Thyroid gland (tissue), 4 donors: ENCODE measurements around the gene ATF7IP. TPM values are rescaled to one million over a fixed set of nuclear protein-coding genes. Genes with fewer than 3 reads are reported as not detected.

Source experiments
- DNase-seq, 2 donors: peaks; one replicate each; pipeline ENCODE4 v3.0.0-alpha.2; 2019
- H3K27ac ChIP-seq, 3 donors: fragments of 200-600 bp; sonication (generic); 1 replicate in 2 of 3; 2 replicates in 1 of 3; pipeline ENCODE4 v1.5.1; 2016 to 2019; ENCODE audit warnings: mild to moderate bottlenecking in 1 of 3, moderate library complexity in 1 of 3
- H3K27me3 ChIP-seq: fragments of 200-600 bp; sonication (generic); one replicate; pipeline ENCODE4 v1.5.1; 2019
- H3K36me3 ChIP-seq, 2 donors: fragments of 200-600 bp; sonication (generic); one replicate each; pipeline ENCODE4 v1.5.1; 2016 to 2019
- H3K4me1 ChIP-seq, 2 donors: fragments of 200-600 bp; sonication (generic); one replicate each; pipeline ENCODE4 v1.5.1; 2017 to 2019
- H3K4me3 ChIP-seq, 3 donors: fragments of 200-600 bp; sonication (generic); replicated peaks in 1 of 3; 1 replicate in 2 of 3; 2 replicates in 1 of 3; pipeline ENCODE4 v1.5.1; 2016; ENCODE audit warnings: mild to moderate bottlenecking in 1 of 3
- H3K9me3 ChIP-seq: fragments of 200-600 bp; sonication (generic); one replicate; pipeline ENCODE4 v1.5.1; 2017
- POLR2A ChIP-seq, 2 donors: fragments of 450-650 bp; IDR thresholded peaks; one replicate each; pipeline ENCODE4 v1.6.1; 2017; ENCODE audit warnings: antibody characterized with exemption in 2 of 2, mild to moderate bottlenecking in 2 of 2, moderate library complexity in 1 of 2
- WGBS, 2 donors: methylation state at CpG; one replicate each; pipeline ENCODE4 v1.1.5; 2017; 5-methylcytosine and 5-hydroxymethylcytosine counted together
- intact Hi-C: fragments of 100-400 bp; cut with DNase I; formaldehyde crosslinking; loops from one replicate; pipeline ENCODE4 v1.15.1; 2023
- total RNA-seq, 4 donors: library from RNA; depleted of rRNA; stranded (reverse); fragments of >200 nt; gene quantifications; one replicate each; pipeline ENCODE4 v1.2.3, GENCODE V29; 2016
- TF ChIP-seq, protein P1 (sequence below), 6 experiments: fragments of 200-600 bp in 3 of 6; fragments of 450-650 bp in 3 of 6; sonication (generic) in 3 of 6; IDR thresholded peaks; one replicate each; pipeline ENCODE4 v1.5.1; 2016 to 2019; ENCODE audit warnings: antibody characterized with exemption in 6 of 6, mild to moderate bottlenecking in 2 of 6, inconsistent platforms in 1 of 6, moderate library complexity in 1 of 6

Gene ATF7IP
- total RNA-seq, 4 donors from 2014 or later, result 64.4 to 87.2 (median 76.2) TPM

DNA sequence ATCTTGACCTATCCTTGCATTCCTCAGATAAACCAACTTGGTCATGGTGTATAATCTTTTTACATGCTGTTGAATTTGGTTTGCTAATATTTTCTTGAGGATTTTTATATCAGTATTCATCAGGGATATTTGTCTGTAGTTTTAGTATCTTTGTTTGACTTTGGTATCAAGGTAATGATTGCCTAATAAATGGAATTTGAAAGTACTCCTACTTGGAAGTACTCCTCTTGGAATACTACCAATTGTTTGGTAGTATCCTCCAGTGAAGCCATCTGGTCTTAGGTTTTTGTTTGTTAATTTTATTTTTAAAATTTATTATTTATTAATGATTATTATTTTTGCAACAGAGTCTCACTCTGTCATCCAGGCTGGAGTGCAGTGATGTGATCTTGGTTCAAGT is 85.0 kb downstream of the ATF7IP start:
- intact Hi-C loops, result no loop called here
- Histone ChIP-seq H3K9me3 (no peaks in the 10 kb centered on the region), H3K27ac (no peak overlapping the region), H3K27me3 (no peaks in the 10 kb centered on the region), H3K36me3 (peaks cover 10 to 12% of the 10 kb centered on the region in 2 donors), H3K4me3 (no peak overlapping the region), H3K4me1 (peaks cover 6 to 12% of the 10 kb centered on the region in 2 donors)
- DNase-seq, result no peak
- no peak for TF ChIP-seq POLR2A (IDR thresholded peaks at IDR 0.05)
- TF ChIP-seq, protein P1, sequence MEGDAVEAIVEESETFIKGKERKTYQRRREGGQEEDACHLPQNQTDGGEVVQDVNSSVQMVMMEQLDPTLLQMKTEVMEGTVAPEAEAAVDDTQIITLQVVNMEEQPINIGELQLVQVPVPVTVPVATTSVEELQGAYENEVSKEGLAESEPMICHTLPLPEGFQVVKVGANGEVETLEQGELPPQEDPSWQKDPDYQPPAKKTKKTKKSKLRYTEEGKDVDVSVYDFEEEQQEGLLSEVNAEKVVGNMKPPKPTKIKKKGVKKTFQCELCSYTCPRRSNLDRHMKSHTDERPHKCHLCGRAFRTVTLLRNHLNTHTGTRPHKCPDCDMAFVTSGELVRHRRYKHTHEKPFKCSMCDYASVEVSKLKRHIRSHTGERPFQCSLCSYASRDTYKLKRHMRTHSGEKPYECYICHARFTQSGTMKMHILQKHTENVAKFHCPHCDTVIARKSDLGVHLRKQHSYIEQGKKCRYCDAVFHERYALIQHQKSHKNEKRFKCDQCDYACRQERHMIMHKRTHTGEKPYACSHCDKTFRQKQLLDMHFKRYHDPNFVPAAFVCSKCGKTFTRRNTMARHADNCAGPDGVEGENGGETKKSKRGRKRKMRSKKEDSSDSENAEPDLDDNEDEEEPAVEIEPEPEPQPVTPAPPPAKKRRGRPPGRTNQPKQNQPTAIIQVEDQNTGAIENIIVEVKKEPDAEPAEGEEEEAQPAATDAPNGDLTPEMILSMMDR (IDR thresholded peaks at IDR 0.05), result no peak

DNA sequence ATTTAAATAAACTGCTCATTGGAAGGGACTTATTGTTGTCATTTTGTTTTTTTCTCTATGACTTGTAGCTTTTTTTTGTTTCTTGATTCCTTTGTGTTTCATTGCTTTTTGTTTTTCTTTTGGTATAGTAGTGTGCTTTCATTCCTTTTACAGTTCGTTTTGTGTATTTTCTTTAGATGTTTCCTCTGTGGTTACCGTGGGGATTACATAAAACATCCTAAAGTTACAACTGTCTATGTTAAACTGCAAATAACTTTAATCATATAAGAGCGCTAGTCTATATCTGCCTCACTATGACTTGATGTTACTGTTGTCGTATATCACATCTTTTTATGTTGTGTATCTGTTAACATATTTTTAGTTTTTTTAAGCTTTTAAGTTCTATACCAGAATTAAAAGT is 86.9 kb downstream of the ATF7IP start:
- peaks cover 10% of the 10 kb centered on the region in 2 donors for H3K36me3 ChIP-seq
- intact Hi-C loops, result no loop called here

DNA sequence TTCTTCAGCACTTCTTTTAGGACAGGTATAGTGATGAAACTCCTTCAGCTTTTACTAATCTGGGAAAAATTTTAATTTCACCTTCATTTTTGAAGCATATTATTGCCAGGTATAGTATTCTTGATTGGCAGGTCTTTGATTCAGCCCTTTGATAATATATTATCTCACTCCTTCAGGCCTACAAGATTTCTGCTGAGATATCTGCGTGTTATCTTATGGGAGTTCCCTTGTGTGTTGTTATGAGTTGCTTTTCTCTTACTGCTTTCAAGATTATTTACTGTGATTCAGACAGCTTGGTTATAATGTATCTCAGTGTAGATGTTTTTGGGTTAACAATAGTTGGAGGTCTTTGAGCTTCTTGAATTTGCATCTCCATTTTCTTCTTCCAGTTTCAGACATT is 87.4 kb downstream of the ATF7IP start:
- H3K27me3 ChIP-seq, result no peaks in the 10 kb centered on the region
- no peak for DNase-seq
- no peak for TF ChIP-seq POLR2A (IDR thresholded peaks at IDR 0.05)
- TF ChIP-seq, protein P1 (IDR thresholded peaks at IDR 0.05), result no peak
- no peak overlapping the region for H3K4me3 ChIP-seq
- H3K4me1 ChIP-seq, result peaks cover 6 to 12% of the 10 kb centered on the region in 2 donors
- intact Hi-C loops, result no loop called here
- H3K27ac ChIP-seq, result no peak overlapping the region
- peaks cover 4 to 10% of the 10 kb centered on the region in 2 donors for H3K36me3 ChIP-seq
- WGBS, 2 donors, result 94 to 98% methylated on average over 1 of the region's 1 CpG
- no peaks in the 10 kb centered on the region for H3K9me3 ChIP-seq

More for the DNA sequence above, 86.9 kb downstream of the ATF7IP start:
- no peak overlapping the region for H3K4me3 ChIP-seq
- H3K4me1 ChIP-seq, result peaks cover 6 to 12% of the 10 kb centered on the region in 2 donors
- H3K9me3 ChIP-seq, result no peaks in the 10 kb centered on the region
- no peaks in the 10 kb centered on the region for H3K27me3 ChIP-seq
- H3K27ac ChIP-seq, result no peak overlapping the region
- WGBS, 2 donors, result 82 to 86% methylated on average over 4 of the region's 4 CpGs
- TF ChIP-seq, protein P1 (IDR thresholded peaks at IDR 0.05), result no peak
- no peak for TF ChIP-seq POLR2A (IDR thresholded peaks at IDR 0.05)
- DNase-seq, result no peak

DNA sequence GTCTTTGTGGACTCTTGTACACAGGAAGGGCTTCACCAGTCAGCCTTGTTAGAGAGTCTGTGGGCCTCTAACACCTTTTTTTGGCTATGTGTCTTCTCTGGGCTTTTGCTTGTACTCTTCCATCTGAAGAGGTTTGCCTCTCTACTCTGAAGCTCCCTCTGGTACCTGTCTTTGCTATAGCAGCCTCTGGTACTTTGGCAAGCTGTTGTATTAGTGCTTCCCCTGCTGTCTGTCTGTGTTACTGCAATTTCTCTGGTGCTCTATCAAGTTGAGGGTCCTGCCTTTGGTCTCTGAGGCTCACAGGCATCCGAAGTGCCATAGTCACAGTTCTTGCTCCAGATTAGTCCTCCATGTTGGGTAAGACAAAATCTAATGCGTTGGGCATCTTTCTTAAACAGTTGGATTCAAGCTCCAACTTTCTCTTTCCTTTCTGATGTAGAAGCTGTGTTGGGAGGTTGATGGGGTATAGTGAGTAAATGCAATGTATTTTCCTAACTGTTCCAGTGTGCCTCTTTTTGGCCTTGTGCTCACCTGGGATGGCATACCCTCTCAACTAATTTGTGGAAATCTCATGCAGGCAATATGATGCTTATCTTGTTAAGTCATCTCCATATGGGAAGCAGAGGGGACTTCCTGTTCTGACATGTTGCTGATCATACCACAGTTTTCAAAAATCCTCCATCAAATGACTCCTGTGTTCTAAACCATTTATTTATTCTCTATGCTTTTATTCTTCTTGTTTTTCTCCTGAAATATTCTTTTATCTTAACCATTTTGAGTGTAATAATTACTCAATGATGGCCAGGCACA is 88.8 kb downstream of the ATF7IP start:
- intact Hi-C loops, result no loop called here
- no peaks in the 10 kb centered on the region for H3K9me3 ChIP-seq
- TF ChIP-seq, protein P1 (IDR thresholded peaks at IDR 0.05), result peak in 4 of 6 experiments; percentile 17 to 47 (median 30)
- no peak for TF ChIP-seq POLR2A (IDR thresholded peaks at IDR 0.05)
- H3K4me1 ChIP-seq, result peaks cover 6 to 12% of the 10 kb centered on the region in 2 donors
- no peak overlapping the region for H3K27ac ChIP-seq
- no peaks in the 10 kb centered on the region for H3K27me3 ChIP-seq
- H3K36me3 ChIP-seq, result peaks cover 7 to 10% of the 10 kb centered on the region in 2 donors
- no peak for DNase-seq
- WGBS, 2 donors, result 74 to 79% methylated on average over 2 of the region's 2 CpGs
- H3K4me3 ChIP-seq, result no peak overlapping the region

DNA sequence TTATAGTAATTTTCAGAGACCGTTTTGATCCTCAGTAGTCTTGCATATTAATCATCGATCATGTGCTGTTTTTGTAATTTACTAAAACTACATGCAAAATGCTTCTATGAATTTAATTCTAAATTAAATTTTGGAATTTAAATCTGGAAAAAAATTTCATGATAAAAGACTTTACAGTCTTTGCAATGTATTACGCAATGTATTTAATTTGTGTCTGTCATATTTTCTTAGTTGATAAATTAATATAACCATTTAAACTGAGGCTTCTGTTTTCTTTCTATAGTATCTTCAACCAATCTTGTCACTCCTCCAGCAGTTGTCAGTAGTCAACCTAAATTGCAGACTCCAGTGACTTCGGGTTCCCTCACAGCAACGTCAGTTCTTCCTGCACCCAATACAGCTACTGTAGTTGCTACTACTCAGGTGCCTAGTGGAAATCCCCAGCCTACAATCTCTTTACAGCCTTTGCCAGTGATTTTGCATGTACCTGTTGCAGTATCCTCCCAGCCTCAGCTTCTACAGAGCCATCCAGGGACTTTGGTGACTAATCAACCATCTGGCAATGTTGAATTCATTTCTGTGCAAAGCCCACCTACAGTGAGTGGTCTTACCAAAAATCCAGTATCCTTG is 94.8 kb downstream of the ATF7IP start:
- intact Hi-C loops, result no loop called here
- no peaks in the 10 kb centered on the region for H3K9me3 ChIP-seq
- H3K4me3 ChIP-seq, result no peak overlapping the region
- H3K4me1 ChIP-seq, result peaks cover 4 to 13% of the 10 kb centered on the region in 2 donors
- no peaks in the 10 kb centered on the region for H3K27me3 ChIP-seq
- TF ChIP-seq, protein P1 (IDR thresholded peaks at IDR 0.05), result no peak
- no peak for TF ChIP-seq POLR2A (IDR thresholded peaks at IDR 0.05)
- no peak for DNase-seq
- no peak overlapping the region for H3K27ac ChIP-seq
- WGBS, 2 donors, result 94 to 97% methylated on average over 5 of the region's 5 CpGs
- peaks cover 10 to 16% of the 10 kb centered on the region in 2 donors for H3K36me3 ChIP-seq
